Measurements from ENCODE around the gene NAV2.
"Not testable (repeated sequence)": the region's sequence is repeated elsewhere in the genome, so short reads cannot be mapped to it uniquely, and the experiment has no call there.

Gene NAV2

DNA sequence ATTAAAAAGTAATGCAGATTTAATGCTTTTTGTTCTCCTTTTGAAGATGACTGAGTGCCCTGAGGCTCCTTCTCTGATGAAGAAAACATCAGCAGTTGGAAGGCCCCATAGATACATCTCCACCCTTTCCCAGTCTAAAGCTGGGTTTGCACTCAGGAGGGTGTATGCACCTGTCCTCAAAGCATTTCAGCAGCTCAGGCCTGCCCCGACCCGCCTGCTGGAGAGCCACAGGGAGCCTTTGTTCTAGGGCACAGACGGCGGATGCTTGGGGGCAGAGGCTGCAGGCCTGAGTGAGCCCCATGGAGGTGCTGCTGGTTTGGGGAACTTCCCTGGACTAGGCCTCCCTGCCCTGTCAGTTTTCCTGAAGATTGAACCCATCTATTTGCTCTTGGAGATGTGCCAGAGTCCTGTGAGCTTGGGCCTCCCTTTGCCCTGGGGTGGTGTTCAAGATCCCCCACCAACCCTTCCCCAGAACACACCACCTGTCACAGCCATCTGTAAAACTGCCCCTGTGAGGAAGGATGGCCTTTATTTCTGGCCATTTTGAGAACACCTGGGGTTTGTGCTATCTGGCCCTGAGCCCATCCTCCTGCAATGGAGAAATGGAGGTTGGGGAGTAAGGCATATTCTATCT, 160.0 kb downstream of the NAV2 start:
- FAIRE-seq = no peak

DNA sequence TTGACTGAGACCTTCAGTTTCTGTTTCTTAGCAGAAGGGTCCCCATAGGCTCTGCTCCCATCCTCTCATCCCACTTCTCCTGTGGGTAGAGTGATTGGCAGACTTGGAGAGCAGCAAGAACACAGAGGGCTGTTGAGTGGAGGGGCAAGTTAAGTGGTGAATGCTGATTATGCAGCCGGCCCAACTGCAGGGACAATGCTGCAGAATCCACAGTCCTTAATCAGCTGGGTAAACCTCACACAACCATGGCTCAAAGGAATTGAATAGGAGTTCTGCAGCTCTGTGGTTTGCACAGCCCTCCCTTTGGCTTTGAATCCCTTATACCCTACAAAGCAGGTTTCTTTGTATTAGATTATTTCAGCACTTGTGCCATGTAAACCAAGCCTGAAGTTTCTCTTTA, 161.1 kb downstream of the NAV2 start:
- FAIRE-seq = no peak

- no peak for FAIRE-seq
Measured at GRCh38 chr11:19874266-19874665, 161.6 kb downstream of the NAV2 start.

GRCh38 chr11:19876750-19877149, 164.1 kb downstream of the NAV2 start:
- FAIRE-seq = no peak

DNA sequence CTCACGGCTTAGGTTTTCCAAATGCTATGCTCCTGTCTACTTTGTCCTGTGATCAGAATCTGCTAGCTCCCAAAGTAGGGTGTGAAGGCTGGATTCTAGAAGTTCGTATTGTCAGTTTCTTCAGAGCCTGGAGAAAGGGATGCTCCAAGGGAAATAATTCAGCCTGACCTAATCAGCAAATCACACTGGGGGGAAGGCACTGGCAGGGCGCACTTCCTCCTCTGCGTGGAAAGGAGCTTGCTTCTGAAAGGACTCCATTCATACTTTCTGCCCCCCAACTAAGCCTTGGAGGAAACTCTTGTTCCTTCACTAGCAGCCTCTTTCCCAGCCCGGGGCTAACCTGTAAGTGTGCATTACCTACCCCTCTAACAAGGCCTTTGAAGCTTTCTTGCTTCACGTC, 165.9 kb downstream of the NAV2 start:
- FAIRE-seq = no peak

- no peak for FAIRE-seq
Measured at GRCh38 chr11:19879307-19880087, 166.9 kb downstream of the NAV2 start.

DNA sequence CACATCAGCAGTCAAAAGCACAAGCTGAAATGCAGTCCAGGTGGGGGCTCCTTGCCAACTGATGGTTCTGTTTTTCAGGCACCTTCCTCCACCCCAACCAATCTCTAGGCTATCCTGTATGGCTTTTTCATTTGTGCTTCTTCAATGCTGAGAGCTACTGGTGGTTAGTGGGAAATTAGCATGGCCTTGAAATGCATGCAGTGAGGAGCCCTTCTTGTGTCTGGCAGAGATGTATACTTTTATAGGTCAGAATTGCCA, 167.4 kb downstream of the NAV2 start:
- no peak for FAIRE-seq

- FAIRE-seq = no peak
Measured at GRCh38 chr11:19881177-19881576, 168.5 kb downstream of the NAV2 start.

GRCh38 chr11:19882356-19882755, 169.7 kb downstream of the NAV2 start:
- no peak for FAIRE-seq

DNA sequence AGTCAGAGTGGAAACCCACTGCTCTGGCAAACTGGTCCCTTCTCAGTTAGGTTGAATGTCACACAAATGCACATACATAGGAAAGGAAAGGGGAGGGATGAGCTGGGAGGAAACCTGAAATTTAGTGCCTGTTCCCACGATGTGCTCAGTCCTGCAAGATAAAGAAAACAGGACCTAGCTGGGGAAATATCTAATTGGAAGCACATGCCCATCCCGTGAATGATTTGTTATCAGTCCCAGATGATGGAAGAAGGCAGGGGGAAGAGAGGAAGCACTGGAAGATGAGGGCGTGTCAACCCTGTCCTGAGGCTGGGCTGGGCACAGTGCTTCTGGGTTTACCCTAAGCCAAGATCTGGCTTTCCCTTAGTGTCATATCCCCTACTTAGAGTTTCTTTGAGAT, 173.9 kb downstream of the NAV2 start:
- FAIRE-seq = no peak

DNA sequence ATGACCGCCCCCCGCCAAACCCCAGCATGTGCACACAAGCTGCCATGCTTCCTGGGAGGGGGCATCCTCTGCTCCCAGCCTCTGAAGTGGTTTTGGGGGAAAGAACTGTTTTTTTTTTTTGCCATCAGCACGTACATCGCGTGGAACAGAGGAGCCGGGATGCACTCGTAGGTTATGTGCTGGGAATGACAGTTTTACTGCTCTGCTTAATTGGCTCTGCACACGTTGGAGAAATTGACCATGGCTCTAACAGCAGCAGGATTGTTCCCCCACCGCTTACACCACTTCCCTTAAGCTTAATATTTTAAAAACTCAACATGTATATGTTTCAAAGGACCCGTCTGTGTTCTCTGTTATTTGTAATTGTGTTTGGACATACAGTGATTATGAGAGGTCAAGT, 175.2 kb downstream of the NAV2 start:
- FAIRE-seq = no peak

DNA sequence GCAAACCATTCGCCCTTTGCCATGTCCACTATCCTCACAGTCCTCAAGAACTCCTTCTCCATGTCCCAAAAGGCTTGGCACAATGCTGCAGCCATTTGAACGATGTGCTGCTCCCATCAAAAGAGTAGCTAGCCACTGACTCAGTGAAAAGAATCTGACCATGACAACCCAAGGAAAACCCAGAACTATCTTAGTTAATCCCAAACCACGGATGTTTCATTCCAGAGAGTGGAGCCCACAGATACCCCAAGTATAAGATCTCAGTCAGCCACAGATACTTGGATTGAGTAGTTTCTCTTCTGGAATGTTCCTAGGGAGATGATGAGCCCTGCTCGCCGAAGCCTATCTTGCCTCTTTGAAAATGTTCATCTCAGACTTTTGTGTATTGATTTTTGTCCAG, 176.9 kb downstream of the NAV2 start:
- no peak for FAIRE-seq

GRCh38 chr11:19890308-19890707, 177.7 kb downstream of the NAV2 start:
- no peak for FAIRE-seq

GRCh38 chr11:19891022-19891421, 178.4 kb downstream of the NAV2 start:
- FAIRE-seq = no peak

DNA sequence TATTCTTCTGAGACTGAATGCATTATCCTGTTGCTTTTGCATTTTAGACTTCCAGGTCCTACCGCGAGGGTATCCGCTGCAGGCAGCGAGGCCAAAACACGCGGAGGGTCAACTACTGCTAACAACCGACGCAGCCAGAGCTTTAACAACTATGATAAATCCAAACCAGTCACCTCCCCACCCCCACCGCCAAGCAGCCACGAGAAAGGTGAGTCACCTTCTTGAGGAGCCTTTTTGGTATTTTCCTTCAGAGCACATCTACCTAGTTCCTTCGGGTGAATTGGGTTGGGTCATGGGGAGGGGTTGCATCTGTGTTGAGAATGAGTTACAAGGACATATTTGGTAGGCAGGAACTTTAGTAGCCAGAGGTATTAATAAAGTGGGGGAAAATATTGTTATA, 179.8 kb downstream of the NAV2 start:
- FAIRE-seq = no peak

DNA sequence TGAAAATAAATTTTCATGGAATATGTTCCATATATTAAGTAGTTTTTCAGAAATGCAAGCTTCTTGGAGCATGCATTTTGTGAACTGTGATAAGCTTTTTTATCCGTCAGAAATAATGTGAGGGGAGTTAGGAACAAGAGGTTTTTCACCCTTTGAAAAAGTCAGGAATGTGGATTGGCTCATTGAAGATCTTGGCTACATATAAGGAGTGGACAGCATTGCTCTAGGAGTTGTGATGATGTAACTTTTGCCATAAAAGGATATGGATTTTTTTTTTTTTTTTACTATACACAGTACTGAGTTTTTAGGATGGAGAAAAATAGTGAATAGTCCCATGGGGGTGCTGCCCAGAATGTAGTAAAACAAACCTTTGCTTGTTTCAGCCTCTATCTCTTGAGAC, 180.2 kb downstream of the NAV2 start:
- FAIRE-seq = no peak

DNA sequence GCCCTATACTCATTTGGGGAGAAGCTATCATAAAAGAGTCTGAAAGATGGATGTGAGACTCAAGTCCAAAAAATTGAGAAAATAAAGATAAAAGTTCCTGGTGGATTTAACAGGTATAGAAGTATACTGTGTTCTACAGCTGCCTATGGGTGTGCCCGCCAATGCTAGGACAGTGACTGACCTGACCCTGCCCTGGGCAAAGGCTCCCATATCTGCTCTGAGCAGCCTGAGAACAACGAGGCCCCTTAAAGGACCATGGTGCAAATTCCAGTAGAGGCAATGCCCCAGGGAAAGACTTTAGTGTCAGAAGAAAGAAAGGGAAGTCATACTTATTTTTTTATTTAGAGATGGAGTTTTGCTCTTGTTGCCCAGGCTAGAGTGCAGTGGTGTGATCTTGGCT, 181.8 kb downstream of the NAV2 start:
- no peak for FAIRE-seq

GRCh38 chr11:19895037-19895436, 182.4 kb downstream of the NAV2 start:
- FAIRE-seq = not testable (repeated sequence)

- FAIRE-seq = no peak
Measured at GRCh38 chr11:19895776-19896175, 183.1 kb downstream of the NAV2 start.

DNA sequence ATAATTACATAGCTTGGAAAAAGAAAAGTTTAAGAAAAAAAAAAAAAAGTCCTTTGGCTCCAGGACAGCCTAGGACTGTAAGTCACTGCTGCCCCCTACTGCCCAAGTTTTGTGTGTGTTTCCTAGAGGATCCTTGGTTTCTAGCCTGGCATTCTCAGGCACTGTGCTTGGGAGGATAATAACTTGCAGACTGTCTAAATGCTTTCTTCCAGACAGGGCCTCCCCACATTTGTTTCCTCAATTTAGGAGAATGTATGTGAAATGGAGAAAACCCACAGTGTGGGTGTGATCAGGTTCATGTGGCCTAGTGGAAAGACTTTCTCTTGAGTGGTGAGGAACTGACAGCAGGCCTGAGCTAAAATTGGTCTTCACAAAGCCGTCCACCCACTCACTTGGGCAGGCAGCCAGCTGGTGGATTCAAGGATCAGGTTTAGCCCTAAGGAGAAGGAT, 191.0 kb downstream of the NAV2 start:
- no peak for FAIRE-seq

DNA sequence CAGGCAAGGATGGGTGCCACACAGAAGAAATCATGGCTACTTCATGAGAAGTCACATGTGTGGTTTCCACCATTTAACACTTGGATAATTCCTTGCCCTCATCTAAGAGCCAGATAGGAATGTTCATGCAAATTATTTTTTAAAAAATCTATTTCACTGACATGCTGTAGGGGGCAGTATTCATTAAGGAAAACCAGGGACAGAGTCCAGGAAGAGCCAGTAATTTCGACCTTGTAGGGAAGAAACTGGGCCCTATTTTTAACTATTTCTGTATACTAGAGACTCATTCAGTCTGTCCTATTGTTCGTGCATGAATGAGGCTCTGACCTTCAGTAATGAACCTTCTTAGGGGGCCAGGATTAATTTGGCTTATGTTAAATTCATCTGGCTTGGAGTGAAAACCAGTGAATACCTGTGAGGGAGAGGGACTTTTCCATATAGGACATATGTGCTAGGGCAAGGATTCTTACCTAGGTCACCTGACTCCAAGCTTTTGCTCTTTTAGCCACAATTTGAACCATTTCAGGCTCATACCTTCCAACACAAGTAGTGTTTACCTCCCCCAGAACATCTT, 192.7 kb downstream of the NAV2 start:
- FAIRE-seq = no peak

DNA sequence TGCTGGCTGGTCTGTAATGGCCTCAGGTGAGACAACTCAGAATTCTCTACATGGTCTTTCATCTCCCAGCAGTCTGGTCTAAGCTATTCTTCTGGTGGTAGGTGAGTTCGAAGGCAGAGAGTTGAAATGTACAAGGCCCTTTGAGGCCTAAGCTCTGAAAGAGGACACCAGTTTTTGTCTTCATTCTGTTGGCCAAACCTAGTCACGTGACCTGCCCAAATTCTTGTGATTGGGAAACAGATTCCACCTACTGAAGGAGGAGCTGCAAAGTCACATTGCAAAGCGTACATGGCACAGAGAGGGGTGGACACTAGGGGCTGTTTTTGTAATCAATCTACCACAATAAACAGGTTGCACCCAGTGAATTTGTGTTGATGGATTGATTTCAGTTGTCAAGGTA, 193.5 kb downstream of the NAV2 start:
- no peak for FAIRE-seq

GRCh38 chr11:19907008-19907579, 194.5 kb downstream of the NAV2 start:
- FAIRE-seq = no peak

DNA sequence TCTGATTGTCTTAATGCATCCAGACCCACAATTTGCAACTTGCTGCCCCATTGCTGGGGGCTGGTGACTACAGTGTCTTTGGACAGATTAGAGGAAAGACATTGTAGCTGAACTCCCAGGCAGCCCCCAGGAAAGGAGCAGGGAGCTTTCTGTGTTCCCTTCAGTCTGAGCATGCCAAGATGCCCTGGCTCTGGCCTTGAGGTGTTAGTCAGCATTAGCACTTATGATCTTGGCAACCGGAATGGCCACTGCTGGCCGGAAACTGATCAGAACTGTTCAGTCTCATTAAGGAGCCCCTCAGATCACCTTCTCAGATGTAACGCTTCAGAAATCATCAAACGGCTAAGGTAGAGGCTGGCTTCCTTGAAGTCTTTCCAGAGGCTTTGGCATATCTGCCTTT, 195.2 kb downstream of the NAV2 start:
- no peak for FAIRE-seq
